NOMO-1 (cell line): Measurements from ENCODE around the gene VTN.

Experiments used
- DNase-seq, 2 experiments: peaks; one replicate each; lab custom pipeline; 2025; ENCODE audit not compliant: unreplicated experiment in 2 of 2; lab: John Stamatoyannopoulos, UW

VTN gene

GRCh38 chr17:28370035-28370743, at the start of gene VTN:
TSS of gene VTN (minus strand) at chr17:28370307. CDS start at chr17:28370203, 104 bp downstream.
- peak in 1 of 2 experiments; percentile 19 for DNase-seq

- DNase-seq: peak; percentile 56 to 71
These were observed 46.7 kb upstream of the VTN start for GRCh38 chr17:28416703-28417311.

DNA sequence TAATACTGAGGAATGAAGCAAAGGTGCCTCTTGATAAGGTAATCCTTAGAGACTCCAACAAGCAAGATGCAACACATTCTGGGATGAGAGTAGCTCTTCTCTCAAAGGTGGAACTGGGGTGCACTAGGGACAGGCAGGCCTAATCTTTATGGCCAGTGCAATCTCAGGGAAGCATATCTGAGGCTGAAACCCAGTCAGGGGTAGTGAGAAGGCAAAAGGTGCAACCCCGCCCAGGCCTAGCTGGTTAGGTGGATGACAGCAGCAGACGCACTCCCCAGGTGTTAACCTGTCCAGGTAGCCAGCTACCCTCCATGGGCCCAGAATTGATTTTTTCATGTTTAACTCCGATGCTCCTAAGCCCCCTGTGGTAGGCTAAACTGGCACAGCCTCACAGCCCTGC, 45.8 kb upstream of the VTN start:
- no peak for DNase-seq

- DNase-seq: no peak
These were observed 43.7 kb upstream of the VTN start for GRCh38 chr17:28413804-28414203.

- DNase-seq: no peak
These were observed 42.0 kb upstream of the VTN start for GRCh38 chr17:28412099-28412498.

DNA sequence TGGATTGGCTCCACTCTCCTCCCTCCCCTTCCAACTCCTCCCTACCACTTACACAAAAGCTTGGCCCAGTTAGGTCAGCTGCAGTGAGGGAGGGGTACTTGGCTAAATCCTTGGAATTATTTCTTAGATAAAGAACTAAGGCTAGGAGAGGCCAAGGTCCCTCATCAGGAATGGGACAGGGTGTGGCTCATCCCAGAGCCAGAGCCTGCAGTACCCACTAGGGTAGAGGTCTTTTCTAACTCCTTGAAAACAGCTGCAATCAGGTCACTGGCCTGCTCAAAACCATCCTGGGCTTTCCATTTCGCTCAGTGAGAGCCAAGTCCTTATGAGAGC, 37.8 kb upstream of the VTN start:
- DNase-seq: no peak

GRCh38 chr17:28407130-28407973, 37.2 kb upstream of the VTN start:
- DNase-seq: no peak

- no peak for DNase-seq
These were observed 36.3 kb upstream of the VTN start for GRCh38 chr17:28406473-28406814.

DNA sequence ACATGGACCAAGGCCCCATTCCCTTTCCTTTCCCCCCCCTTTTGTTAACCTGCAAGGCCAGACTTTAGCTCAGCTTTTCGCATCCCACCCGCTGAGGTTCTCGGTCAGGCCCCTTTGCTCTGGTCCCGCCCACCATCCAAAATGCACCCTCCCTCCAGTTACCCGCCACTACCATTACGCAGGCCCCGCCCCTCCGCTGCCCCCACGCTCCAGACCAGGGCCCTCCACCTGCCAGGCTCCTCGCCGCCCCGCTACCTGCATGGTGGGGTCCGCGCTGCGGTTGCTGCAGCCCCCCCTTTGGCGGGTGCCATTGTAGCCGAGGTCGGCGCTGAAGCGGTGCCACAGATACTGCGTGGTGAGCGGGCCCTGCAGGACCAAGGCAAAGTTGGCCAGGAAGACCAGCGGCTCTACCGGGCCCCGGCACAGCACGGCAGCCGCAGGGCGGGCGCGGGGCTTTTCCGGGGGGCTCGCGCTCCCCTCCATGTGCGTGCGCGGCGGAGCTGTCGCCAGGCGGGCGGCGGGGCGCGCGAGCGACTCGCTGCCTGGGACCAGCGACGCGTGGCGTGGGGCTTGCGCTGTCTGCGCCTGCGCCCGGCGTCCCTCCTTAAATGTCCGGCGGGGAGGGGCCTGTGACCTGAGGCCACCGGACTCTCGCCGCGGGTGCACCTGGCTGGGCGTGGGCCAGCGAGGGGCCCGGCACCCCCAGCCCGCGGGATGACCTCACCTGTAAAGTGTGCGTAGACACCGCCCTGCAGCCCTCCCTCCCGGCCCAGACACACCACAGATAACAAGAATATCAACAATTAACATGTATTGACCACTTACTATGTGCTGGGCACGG, 35.7 kb upstream of the VTN start, which contains the start of gene SLC46A1:
Gene SLC46A1 (minus strand): TSS at position 581 of the 841 bp plus-strand sequence. CDS start 98 bp downstream, at position 483.
- peak; percentile 8 to 29 for DNase-seq

DNA sequence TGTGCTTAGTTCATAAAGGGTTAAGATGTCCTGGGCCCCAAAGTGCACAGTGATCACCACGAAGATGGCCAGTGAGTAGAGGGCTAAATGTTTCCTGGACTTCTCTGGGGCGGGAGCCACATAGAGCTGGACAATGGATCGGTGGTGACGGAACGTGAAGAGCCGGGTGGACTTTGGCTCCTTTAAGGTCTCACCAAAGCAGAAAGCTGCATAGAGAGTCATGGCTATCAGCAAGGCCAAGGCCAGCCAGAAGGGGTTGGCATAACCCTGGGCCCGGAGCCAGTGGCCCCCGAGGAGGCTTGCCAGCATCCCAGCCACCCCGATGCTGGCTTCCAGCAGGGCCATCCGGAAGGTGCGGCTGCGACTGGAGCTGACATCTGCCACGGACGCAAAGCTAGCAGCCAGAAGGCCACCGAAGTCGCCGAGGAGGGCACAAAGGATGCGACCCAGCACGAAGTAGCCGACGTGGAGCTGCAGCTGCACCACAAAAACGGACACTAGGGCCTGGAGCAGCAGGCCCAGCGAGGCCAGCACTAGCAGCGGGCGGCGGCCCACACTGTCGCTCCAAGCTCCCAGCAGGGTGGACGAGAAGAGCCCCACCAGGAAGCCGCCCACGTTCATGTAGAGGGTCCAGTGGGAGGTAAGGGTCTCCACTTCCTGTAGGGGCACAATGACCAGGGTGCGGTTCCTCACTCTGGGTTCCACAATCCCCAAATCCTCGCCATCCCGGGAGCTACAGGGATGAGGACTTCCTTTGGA, 34.9 kb upstream of the VTN start:
- DNase-seq: no peak

DNA sequence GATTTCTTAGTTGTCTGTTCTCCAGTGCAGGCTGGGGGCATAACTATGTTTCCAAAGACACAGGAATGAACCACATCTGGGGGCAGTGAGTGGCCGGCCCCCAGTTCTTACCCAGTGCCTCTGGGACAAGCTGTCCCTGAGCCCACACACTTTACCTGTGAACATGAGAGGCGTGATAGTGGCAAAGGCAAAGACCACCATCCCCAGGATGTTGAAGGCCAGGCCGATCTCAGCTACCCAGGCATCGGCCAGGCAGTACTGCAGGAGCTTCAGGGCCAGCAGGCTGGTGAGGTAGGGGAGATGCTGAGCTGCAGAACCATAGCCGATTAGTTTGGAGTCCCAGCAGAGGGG, 34.3 kb upstream of the VTN start:
- DNase-seq: no peak

GRCh38 chr17:28404007-28404406, 33.9 kb upstream of the VTN start:
- DNase-seq: peak in 1 of 2 experiments; percentile 25

- DNase-seq: no peak
These were observed 32.7 kb upstream of the VTN start for GRCh38 chr17:28402844-28403243.

DNA sequence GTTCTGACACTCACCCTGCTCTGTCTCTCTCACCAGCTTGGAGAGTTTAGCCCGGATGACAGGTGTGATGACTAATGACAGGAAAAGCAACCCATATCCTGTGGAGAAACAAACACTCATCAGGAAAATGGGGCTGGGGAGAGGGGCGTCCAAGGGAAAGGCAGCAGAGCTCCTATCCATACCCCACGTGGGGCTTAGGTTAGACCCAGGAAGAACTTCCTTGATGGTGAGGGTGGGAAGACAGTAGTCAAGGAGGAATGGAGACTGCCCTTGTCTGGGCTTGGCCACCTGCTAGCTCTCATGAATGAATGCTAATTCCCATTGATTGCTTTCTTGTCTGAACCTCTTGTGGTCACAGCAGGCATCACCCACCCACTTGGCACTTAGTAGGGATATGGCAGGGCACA, 32.1 kb upstream of the VTN start:
- DNase-seq: no peak

DNA sequence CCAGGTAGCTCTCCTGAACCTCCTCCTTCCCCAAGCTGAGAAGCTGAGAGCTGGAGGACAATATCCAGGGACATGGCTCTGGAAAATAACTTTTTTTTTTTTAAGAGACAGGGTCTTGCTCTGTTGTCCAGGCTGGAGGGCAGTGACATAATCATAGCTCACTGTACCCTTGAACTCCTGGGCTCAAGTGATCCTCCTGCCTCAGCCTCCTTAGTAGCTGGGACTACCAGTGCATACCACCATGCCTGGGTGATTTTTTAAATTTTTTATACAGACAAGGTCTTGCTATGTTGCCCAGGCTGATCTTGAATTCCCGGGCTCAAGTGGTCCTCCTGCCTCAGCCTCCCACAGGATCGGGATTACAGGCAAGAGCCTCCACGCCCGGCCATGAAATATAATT, 29.7 kb upstream of the VTN start:
- DNase-seq: no peak

DNA sequence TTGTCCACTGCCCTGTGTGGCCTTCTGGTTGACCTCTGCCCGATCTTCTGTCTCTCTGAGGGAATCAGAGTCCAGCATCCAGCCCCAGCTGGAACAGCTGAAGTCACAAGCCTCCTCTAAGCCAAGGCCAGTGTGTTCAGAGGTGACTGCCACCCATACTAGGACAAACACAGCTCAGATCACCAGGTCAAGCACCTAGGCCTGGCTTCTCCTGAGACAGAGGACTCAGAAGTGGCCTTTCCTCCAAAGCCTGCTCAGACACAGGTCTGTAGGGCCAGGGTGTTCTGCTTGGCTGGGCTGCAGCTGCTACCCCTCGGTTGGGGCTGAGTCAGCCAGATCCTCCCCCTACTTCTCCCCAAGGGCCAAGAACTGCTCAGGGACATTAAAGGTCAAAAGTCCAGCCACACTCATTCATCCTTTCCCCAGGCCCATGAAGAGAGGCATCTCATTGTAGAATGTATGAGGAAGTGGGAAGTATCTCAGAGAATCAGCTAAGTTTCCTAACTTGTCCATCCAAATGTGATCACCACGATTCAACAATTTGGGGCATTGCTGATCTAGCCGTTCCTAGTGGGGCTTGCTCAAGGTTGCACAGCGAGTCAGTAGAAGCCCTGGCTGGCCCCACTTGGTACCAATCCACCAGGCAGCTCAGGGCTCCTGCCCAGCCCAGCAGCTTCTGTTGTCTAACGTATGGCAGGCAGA, 28.3 kb upstream of the VTN start:
- DNase-seq: no peak

GRCh38 chr17:28397687-28398279, 27.7 kb upstream of the VTN start:
- no peak for DNase-seq

DNA sequence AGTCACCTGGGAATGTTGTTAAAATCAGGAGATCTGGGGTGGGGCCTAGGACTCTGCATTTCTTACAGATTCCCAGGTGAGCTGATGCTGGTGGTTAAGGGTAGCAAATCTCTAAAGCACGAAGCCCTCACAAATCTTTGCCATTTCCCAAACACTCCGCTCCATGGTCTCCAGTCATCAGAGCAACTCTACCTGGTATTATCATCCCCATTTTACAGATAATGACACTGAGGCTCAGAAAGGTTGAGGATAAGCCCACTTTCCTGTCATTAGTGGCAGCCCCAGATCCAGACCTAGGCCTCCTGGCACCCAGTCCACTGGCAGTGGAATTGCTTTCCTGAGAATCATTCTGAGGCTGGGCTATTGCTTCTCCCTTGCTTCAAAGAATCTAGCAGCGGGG, 27.2 kb upstream of the VTN start:
- no peak for DNase-seq

DNA sequence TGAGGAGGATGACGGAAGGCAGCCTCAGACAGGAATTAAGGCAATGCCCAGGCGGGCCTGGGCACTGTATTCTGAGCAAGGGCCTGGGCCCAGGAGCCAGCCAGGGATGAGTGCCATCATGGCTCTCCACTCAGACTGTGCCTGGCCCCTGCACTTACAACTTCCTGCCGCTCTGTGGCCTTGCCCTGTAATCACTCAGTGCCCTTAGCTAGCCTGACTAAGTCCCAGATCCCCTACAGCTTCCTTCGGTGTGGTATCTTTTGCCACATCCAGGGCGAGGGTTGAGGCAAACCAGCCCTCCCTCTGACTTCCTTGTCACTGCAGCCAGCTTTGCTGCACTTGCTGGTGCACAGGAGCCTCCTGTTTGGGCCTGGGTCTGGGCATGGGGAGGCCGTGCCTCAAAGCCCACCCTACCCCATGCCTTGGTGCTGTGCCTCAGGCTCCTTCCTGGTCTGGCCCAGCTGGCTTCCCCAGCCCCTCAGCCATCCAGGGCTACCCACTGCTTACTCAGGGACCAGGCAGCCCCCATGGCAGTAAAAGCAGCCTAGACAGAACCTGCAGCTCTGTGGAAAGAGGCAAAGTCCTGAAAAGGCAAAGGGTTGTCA, 26.6 kb upstream of the VTN start:
- no peak for DNase-seq
